ENCODE measurements around the gene LRRN2.

LRRN2 gene

GRCh38 chr1:204612326-204612725 is 73.2 kb downstream of the LRRN2 start:
- H3K4me1 ChIP-seq (ENCODE audit: insufficient read depth, insufficient read length): peaks cover 10% of the 10 kb centered on the region
- H3K9me3 ChIP-seq (ENCODE audit: insufficient read depth, low read length): no peaks in the 10 kb centered on the region
- H3K36me3 ChIP-seq (ENCODE audit: insufficient read depth, insufficient read length, low read length): no peaks in the 10 kb centered on the region
- no peak overlapping the region for H3K9ac ChIP-seq (ENCODE audit: insufficient read length, low read depth)
- peaks cover 7% of the 10 kb centered on the region for H3K27me3 ChIP-seq (ENCODE audit: insufficient read depth, insufficient read length)
- no peak overlapping the region for H3K4me3 ChIP-seq (ENCODE audit: insufficient read length, low read depth)
- DNase-seq (ENCODE audit: low read depth, low spot score): no peak
- TF ChIP-seq YY1 (IDR thresholded peaks at IDR 0.05; ENCODE audit: insufficient read depth, insufficient read length): no peak
- no peak for TF ChIP-seq ZNF274 (IDR thresholded peaks at IDR 0.05; ENCODE audit: low read depth, low read length)
- TF ChIP-seq SUZ12 (IDR thresholded peaks at IDR 0.05; ENCODE audit: extremely low read depth, insufficient read depth, insufficient read length): no peak

GRCh38 chr1:204611036-204611435 is 74.5 kb downstream of the LRRN2 start:
- peaks cover 6% of the 10 kb centered on the region for H3K4me1 ChIP-seq (ENCODE audit: insufficient read depth, insufficient read length)
- no peaks in the 10 kb centered on the region for H3K9me3 ChIP-seq (ENCODE audit: insufficient read depth, low read length)
- DNase-seq (ENCODE audit: low read depth, low spot score): no peak
- no peak overlapping the region for H3K4me3 ChIP-seq (ENCODE audit: insufficient read length, low read depth)
- no peak overlapping the region for H3K9ac ChIP-seq (ENCODE audit: insufficient read length, low read depth)
- TF ChIP-seq YY1 (IDR thresholded peaks at IDR 0.05; ENCODE audit: insufficient read depth, insufficient read length): no peak
- TF ChIP-seq SUZ12 (IDR thresholded peaks at IDR 0.05; ENCODE audit: extremely low read depth, insufficient read depth, insufficient read length): no peak
- no peak for TF ChIP-seq ZNF274 (IDR thresholded peaks at IDR 0.05; ENCODE audit: low read depth, low read length)
- H3K36me3 ChIP-seq (ENCODE audit: insufficient read depth, insufficient read length, low read length): no peaks in the 10 kb centered on the region
- peaks cover 7% of the 10 kb centered on the region for H3K27me3 ChIP-seq (ENCODE audit: insufficient read depth, insufficient read length)

- Histone ChIP-seq H3K36me3 (ENCODE audit: insufficient read depth, insufficient read length, low read length) (no peaks in the 10 kb centered on the region), H3K27me3 (ENCODE audit: insufficient read depth, insufficient read length) (peaks cover 2% of the 10 kb centered on the region), H3K9me3 (ENCODE audit: insufficient read depth, low read length) (no peaks in the 10 kb centered on the region), H3K4me3 (ENCODE audit: insufficient read length, low read depth) (no peak overlapping the region), H3K4me1 (ENCODE audit: insufficient read depth, insufficient read length) (peaks cover 6% of the 10 kb centered on the region), H3K9ac (ENCODE audit: insufficient read length, low read depth) (no peak overlapping the region)
- TF ChIP-seq YY1 (IDR thresholded peaks at IDR 0.05; ENCODE audit: insufficient read depth, insufficient read length) (no peak), SUZ12 (IDR thresholded peaks at IDR 0.05; ENCODE audit: extremely low read depth, insufficient read depth, insufficient read length) (no peak), ZNF274 (IDR thresholded peaks at IDR 0.05; ENCODE audit: low read depth, low read length) (no peak)
- no peak for DNase-seq (ENCODE audit: low read depth, low spot score)
These were observed 77.6 kb downstream of the LRRN2 start for GRCh38 chr1:204607910-204608309.

- TF ChIP-seq SUZ12 (IDR thresholded peaks at IDR 0.05; ENCODE audit: extremely low read depth, insufficient read depth, insufficient read length) (no peak), YY1 (IDR thresholded peaks at IDR 0.05; ENCODE audit: insufficient read depth, insufficient read length) (no peak), ZNF274 (IDR thresholded peaks at IDR 0.05; ENCODE audit: low read depth, low read length) (no peak)
- no peak for DNase-seq (ENCODE audit: low read depth, low spot score)
- Histone ChIP-seq H3K4me3 (ENCODE audit: insufficient read length, low read depth) (no peak overlapping the region), H3K4me1 (ENCODE audit: insufficient read depth, insufficient read length) (peaks cover 4% of the 10 kb centered on the region), H3K9me3 (ENCODE audit: insufficient read depth, low read length) (no peaks in the 10 kb centered on the region), H3K36me3 (ENCODE audit: insufficient read depth, insufficient read length, low read length) (no peaks in the 10 kb centered on the region), H3K27me3 (ENCODE audit: insufficient read depth, insufficient read length) (no peaks in the 10 kb centered on the region), H3K9ac (ENCODE audit: insufficient read length, low read depth) (no peak overlapping the region)
These were observed 79.7 kb downstream of the LRRN2 start for GRCh38 chr1:204605791-204606190.

GRCh38 chr1:204602871-204603542 is 82.5 kb downstream of the LRRN2 start:
- no peaks in the 10 kb centered on the region for H3K27me3 ChIP-seq (ENCODE audit: insufficient read depth, insufficient read length)
- no peak for DNase-seq (ENCODE audit: low read depth, low spot score)
- no peaks in the 10 kb centered on the region for H3K9me3 ChIP-seq (ENCODE audit: insufficient read depth, low read length)
- TF ChIP-seq SUZ12 (IDR thresholded peaks at IDR 0.05; ENCODE audit: extremely low read depth, insufficient read depth, insufficient read length) (no peak), ZNF274 (IDR thresholded peaks at IDR 0.05; ENCODE audit: low read depth, low read length) (no peak), YY1 (IDR thresholded peaks at IDR 0.05; ENCODE audit: insufficient read depth, insufficient read length) (no peak)
- H3K36me3 ChIP-seq (ENCODE audit: insufficient read depth, insufficient read length, low read length): no peaks in the 10 kb centered on the region
- H3K9ac ChIP-seq (ENCODE audit: insufficient read length, low read depth): no peak overlapping the region
- H3K4me1 ChIP-seq (ENCODE audit: insufficient read depth, insufficient read length): peaks cover 3% of the 10 kb centered on the region
- H3K4me3 ChIP-seq (ENCODE audit: insufficient read length, low read depth): no peak overlapping the region

- Histone ChIP-seq H3K4me3 (ENCODE audit: insufficient read length, low read depth) (no peak overlapping the region), H3K9me3 (ENCODE audit: insufficient read depth, low read length) (no peaks in the 10 kb centered on the region), H3K27me3 (ENCODE audit: insufficient read depth, insufficient read length) (peaks cover 2% of the 10 kb centered on the region), H3K36me3 (ENCODE audit: insufficient read depth, insufficient read length, low read length) (no peaks in the 10 kb centered on the region), H3K9ac (ENCODE audit: insufficient read length, low read depth) (no peak overlapping the region), H3K4me1 (ENCODE audit: insufficient read depth, insufficient read length) (no peaks in the 10 kb centered on the region)
- TF ChIP-seq ZNF274 (IDR thresholded peaks at IDR 0.05; ENCODE audit: low read depth, low read length): no peak
- no peak for TF ChIP-seq SUZ12 (IDR thresholded peaks at IDR 0.05; ENCODE audit: extremely low read depth, insufficient read depth, insufficient read length)
- TF ChIP-seq YY1 (IDR thresholded peaks at IDR 0.05; ENCODE audit: insufficient read depth, insufficient read length): no peak
- DNase-seq (ENCODE audit: low read depth, low spot score): no peak
These were observed 83.4 kb downstream of the LRRN2 start for GRCh38 chr1:204602111-204602579.

- Histone ChIP-seq H3K4me1 (ENCODE audit: insufficient read depth, insufficient read length) (no peaks in the 10 kb centered on the region), H3K9ac (ENCODE audit: insufficient read length, low read depth) (no peak overlapping the region), H3K36me3 (ENCODE audit: insufficient read depth, insufficient read length, low read length) (no peaks in the 10 kb centered on the region), H3K4me3 (ENCODE audit: insufficient read length, low read depth) (no peak overlapping the region), H3K9me3 (ENCODE audit: insufficient read depth, low read length) (no peaks in the 10 kb centered on the region), H3K27me3 (ENCODE audit: insufficient read depth, insufficient read length) (peaks cover 2% of the 10 kb centered on the region)
- TF ChIP-seq SUZ12 (IDR thresholded peaks at IDR 0.05; ENCODE audit: extremely low read depth, insufficient read depth, insufficient read length): no peak
- no peak for TF ChIP-seq ZNF274 (IDR thresholded peaks at IDR 0.05; ENCODE audit: low read depth, low read length)
- TF ChIP-seq YY1 (IDR thresholded peaks at IDR 0.05; ENCODE audit: insufficient read depth, insufficient read length): no peak
- no peak for DNase-seq (ENCODE audit: low read depth, low spot score)
These were observed 84.6 kb downstream of the LRRN2 start for GRCh38 chr1:204600968-204601367.

All from NT2/D1 (cell line).